ENCODE results near the gene BTBD16. TPM values are rescaled to one million over a fixed set of nuclear protein-coding genes. Genes with fewer than 3 reads are reported as not detected.

The BTBD16 gene
- polyA plus RNA-seq, 1 experiment, result not detected

DNA sequence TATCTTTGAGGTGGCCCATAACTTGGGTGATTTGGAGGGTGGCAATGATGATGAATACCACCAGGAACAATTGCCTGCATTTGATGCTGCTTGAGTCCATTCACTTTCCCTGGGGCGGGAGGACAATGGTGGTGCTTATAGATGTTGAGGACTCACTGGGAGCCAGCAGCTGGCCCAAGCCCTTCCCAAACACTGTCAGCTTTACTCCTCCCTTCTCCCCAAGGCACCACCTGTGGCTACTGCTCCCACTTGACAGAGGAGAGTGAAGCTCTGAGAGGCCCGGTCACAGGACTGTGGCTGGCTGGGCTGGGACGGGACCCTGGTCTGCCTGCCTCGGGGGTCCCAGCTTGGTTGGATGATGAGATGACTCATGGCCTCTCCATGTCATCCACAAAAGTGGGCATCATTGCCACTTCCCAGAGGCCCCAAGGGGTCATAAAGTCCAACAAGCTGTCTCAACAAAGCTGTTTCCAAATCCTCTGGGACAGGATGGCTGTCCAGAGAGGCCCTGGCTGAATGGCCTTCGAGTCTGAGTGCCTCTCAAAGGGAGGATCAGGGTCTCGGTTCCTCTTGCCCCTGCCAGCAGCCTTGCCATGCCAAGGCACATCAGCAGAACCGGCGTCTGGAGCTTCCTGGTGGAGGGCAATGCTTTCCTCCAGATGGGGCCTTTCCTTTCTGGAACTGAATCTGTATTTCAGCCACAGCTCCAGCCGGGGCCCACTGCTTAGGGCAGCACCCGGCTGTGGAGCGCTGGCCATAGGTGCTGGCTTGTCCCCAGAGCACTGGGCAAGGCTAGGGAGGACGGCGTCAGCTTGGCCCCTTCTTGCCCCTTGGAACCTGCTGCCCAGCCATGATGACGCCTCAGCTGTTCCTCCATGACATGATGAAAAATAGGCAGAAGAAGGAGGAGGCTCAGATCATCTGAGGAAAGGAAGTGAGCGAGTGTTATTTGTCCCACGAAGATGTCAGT lies 56.4 kb downstream of the BTBD16 start:
- TF ChIP-seq, protein P1, sequence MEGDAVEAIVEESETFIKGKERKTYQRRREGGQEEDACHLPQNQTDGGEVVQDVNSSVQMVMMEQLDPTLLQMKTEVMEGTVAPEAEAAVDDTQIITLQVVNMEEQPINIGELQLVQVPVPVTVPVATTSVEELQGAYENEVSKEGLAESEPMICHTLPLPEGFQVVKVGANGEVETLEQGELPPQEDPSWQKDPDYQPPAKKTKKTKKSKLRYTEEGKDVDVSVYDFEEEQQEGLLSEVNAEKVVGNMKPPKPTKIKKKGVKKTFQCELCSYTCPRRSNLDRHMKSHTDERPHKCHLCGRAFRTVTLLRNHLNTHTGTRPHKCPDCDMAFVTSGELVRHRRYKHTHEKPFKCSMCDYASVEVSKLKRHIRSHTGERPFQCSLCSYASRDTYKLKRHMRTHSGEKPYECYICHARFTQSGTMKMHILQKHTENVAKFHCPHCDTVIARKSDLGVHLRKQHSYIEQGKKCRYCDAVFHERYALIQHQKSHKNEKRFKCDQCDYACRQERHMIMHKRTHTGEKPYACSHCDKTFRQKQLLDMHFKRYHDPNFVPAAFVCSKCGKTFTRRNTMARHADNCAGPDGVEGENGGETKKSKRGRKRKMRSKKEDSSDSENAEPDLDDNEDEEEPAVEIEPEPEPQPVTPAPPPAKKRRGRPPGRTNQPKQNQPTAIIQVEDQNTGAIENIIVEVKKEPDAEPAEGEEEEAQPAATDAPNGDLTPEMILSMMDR (IDR thresholded peaks at IDR 0.05; ENCODE audit: low read depth, low read length), result no peak
- POLR2A ChIA-PET, result no interaction called here
- H3K27ac ChIP-seq (ENCODE audit: low read depth, low read length), result no peak overlapping the region
- no peak for DNase-seq (ENCODE audit: low read depth, low spot score)
- peaks cover 13% of the 10 kb centered on the region for H3K27me3 ChIP-seq (ENCODE audit: control insufficient read depth, insufficient read depth, low read length)
- H3K4me3 ChIP-seq (ENCODE audit: low read depth, low read length), result no peak overlapping the region
- no peaks in the 10 kb centered on the region; the same call in 1 of the 2 replicates for H3K9me3 ChIP-seq (ENCODE audit: control insufficient read depth, insufficient read depth, low read length)
- CTCF ChIA-PET, result interaction anchor here (1.0 kb wide), 1 partner anchor 15 kb away, joined by 4 read pairs; no protein-coding TSS in a partner anchor

DNA sequence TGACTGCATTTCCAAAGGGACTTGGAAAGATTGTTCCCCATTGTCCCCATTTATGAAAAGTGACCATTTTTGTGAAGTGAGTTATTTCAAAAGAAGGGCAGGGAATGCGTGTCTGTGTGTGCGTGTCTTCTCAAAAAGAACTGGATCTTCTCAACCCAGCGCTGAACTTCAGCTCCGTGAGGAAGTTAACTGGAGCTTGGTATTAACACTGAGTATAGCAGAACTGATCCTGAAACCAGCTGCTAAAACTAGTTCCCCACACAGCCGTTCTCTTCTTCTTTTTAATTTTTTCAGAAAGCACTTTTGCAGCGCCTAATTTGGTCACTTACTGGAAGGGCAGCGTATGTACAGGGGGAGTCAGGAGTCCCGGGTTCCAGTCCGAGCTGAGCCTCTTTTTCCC lies 57.6 kb downstream of the BTBD16 start:
- TF ChIP-seq, protein P1 (IDR thresholded peaks at IDR 0.05; ENCODE audit: low read depth, low read length), result no peak
- CTCF ChIA-PET, result no interaction called here
- Histone ChIP-seq H3K4me3 (ENCODE audit: low read depth, low read length) (no peak overlapping the region), H3K27me3 (ENCODE audit: control insufficient read depth, insufficient read depth, low read length) (peaks cover 13% of the 10 kb centered on the region), H3K9me3 (ENCODE audit: control insufficient read depth, insufficient read depth, low read length) (no peaks in the 10 kb centered on the region; the same call in 1 of the 2 replicates), H3K27ac (ENCODE audit: low read depth, low read length) (no peak overlapping the region)
- DNase-seq (ENCODE audit: low read depth, low spot score), result no peak
- POLR2A ChIA-PET, result no interaction called here

- no peak overlapping the region for H3K27ac ChIP-seq (ENCODE audit: low read depth, low read length)
- TF ChIP-seq, protein P1 (IDR thresholded peaks at IDR 0.05; ENCODE audit: low read depth, low read length), result no peak
- H3K9me3 ChIP-seq (ENCODE audit: control insufficient read depth, insufficient read depth, low read length), result no peaks in the 10 kb centered on the region; the same call in 1 of the 2 replicates
- H3K27me3 ChIP-seq (ENCODE audit: control insufficient read depth, insufficient read depth, low read length), result peaks cover 13% of the 10 kb centered on the region
- H3K4me3 ChIP-seq (ENCODE audit: low read depth, low read length), result no peak overlapping the region
- no peak for DNase-seq (ENCODE audit: low read depth, low spot score)
- CTCF ChIA-PET, result interaction anchor here (0.9 kb wide), 1 partner anchor 236 kb away, joined by 3 read pairs; no protein-coding TSS in a partner anchor
- POLR2A ChIA-PET, result interaction anchor here (0.6 kb wide), 1 partner anchor 94 kb away, joined by 4 read pairs; no protein-coding TSS in a partner anchor
Measured at GRCh38 chr10:122329416-122329815, 58.3 kb downstream of the BTBD16 start.

GRCh38 chr10:122331100-122331499 lies 60.0 kb downstream of the BTBD16 start:
- H3K4me3 ChIP-seq (ENCODE audit: low read depth, low read length), result no peak overlapping the region
- CTCF ChIA-PET, result interaction anchor here (1.1 kb wide), 1 partner anchor 235 kb away, joined by 4 read pairs; no protein-coding TSS in a partner anchor
- peaks cover 11% of the 10 kb centered on the region for H3K27me3 ChIP-seq (ENCODE audit: control insufficient read depth, insufficient read depth, low read length)
- POLR2A ChIA-PET, result no interaction called here
- no peak for DNase-seq (ENCODE audit: low read depth, low spot score)
- H3K27ac ChIP-seq (ENCODE audit: low read depth, low read length), result no peak overlapping the region
- H3K9me3 ChIP-seq (ENCODE audit: control insufficient read depth, insufficient read depth, low read length), result no peaks in the 10 kb centered on the region; the same call in 1 of the 2 replicates
- TF ChIP-seq, protein P1 (IDR thresholded peaks at IDR 0.05; ENCODE audit: low read depth, low read length), result no peak

Data from AG04450 (cell line).